Astrocyte of the spinal cord (primary cell): ENCODE measurements around the gene GNG14.

Source experiments
- DNase-seq: peaks from one replicate; pipeline ENCODE4 v3.0.0; 2011; ENCODE audit warnings: low read depth, low spot score
- H3K4me3 ChIP-seq: 2 replicates; pipeline ENCODE4 v1.5.1; 2011; ENCODE audit warnings: low read depth, mild to moderate bottlenecking, low read length, moderate library complexity
- in situ Hi-C: cut with HindIII; loops from 2 replicates; pipeline ENCODE4 v1.10.0; 2017; ENCODE audit warnings: low sequenced_read_pairs
- TF ChIP-seq, protein P1 (sequence below): IDR thresholded peaks from 2 replicates; pipeline ENCODE4 v1.5.1; 2012; ENCODE audit warnings: low read depth, mild to moderate bottlenecking, low read length, inconsistent platforms

The GNG14 gene

DNA sequence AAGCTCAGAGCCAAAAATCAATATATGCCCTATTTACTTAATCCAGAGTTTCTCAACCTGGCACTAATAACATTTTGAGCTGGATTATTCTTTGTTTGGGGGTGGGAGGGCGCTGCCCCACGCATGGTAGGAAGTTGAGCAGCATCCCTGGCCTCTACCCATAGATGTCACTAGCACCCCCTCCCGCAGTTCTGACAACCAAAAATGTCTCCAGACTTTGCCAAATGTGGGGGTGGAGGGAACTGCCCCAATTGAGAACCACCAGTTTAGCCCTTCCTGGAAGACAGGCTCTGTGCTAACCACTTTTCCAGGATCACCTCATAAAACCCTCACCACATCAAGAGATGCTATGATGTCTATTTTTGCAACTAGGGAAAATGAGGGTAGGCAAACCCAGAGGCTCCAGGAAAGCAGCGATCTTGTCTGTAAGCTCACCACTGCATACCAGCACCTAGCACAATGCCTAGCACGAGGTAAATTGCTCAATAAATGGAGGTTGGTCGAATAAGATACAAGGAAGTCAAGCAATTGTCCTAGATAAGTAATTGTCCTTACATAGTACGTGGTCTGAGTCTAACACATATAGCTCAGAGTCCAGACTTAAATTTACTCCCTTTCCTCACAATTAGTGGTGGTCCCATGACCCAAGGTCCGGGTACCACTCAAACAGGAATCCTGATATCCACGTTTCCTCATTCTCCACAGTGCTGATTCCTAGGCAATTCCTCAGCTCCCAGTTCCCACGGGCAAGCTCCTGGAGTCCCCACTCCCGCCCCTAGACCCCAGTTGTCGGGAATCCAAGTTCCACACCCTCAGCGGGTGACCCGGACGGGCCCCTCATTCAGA, 45.8 kb downstream of the GNG14 start:
- peak overlapping the region; percentile 99 for H3K4me3 ChIP-seq
- in situ Hi-C loops: no loop called here
- TF ChIP-seq, protein P1, sequence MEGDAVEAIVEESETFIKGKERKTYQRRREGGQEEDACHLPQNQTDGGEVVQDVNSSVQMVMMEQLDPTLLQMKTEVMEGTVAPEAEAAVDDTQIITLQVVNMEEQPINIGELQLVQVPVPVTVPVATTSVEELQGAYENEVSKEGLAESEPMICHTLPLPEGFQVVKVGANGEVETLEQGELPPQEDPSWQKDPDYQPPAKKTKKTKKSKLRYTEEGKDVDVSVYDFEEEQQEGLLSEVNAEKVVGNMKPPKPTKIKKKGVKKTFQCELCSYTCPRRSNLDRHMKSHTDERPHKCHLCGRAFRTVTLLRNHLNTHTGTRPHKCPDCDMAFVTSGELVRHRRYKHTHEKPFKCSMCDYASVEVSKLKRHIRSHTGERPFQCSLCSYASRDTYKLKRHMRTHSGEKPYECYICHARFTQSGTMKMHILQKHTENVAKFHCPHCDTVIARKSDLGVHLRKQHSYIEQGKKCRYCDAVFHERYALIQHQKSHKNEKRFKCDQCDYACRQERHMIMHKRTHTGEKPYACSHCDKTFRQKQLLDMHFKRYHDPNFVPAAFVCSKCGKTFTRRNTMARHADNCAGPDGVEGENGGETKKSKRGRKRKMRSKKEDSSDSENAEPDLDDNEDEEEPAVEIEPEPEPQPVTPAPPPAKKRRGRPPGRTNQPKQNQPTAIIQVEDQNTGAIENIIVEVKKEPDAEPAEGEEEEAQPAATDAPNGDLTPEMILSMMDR: peak; percentile 38
- DNase-seq: no peak

DNA sequence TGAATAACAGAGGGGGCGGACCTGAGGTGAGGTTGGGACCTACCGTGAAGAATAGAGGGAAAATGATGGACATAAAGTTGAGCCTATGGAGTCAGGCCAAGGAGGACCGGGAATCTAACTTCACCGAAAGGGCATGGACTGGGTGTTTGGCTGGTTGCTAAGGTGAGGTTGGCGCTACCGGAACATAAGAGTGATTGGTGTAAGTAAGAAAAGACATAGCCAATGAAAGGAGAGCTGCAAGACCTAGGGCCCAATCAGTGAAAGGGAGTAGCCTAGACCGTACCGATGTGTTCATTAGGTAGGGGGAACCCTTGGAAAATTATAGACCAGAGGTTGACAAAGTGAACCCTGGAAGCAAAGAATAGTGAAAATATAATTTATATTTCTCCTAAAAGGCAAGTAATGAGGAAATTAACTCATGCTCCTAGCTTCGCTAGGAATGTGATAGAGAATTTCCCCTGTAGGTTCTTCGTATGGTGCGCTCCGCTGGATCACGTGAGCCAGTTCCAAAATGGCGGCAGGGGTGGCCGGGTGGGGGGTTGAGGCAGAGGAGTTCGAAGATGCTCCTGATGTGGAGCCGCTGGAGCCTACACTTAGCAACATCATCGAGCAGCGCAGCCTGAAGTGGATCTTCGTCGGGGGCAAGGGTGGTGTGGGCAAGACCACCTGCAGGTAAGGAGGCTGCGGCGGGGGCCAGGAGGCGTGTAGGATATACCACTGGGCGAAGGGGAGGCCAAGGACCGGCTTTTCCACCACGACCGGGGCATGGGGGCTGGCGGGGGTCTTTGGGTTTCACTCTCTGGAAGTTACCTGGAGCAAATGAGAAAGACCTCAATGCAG, 49.4 kb downstream of the GNG14 start, which contains the start of gene GET3:
GET3 (plus strand) TSS at position 503 of the 840 bp plus-strand sequence; CDS start at position 512, 9 bp downstream.
- in situ Hi-C loops: no loop called here
- TF ChIP-seq, protein P1: no peak
- peak within 1 kb of the TSS; percentile 96 for H3K4me3 ChIP-seq
- DNase-seq: peak; percentile 100

DNA sequence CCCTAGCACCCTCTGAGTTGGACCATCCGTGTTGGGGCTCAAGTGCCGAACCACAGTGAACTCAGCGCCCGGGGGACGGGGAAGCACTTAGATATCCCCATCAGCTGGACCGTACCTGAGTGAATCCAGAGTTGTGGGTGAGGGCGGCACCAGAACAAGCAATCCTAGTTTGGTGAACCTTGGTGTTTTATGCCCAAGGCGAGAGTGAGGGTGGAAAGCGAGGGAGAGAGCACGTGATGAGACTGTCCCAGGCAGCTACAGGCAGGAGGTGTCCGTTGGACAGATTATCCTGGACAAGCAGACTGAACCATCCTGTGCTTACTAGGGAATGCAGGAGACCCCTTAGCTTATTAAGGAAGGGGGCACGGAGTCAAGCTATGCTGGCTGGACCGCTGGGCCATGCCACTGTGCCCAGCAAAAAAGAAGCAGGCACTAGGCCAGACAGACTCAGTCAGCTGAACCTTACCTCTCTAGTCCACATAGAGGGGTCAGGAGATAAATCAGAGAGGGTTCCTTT, 50.1 kb downstream of the GNG14 start:
- TF ChIP-seq, protein P1: no peak
- peak overlapping the region; percentile 96 for H3K4me3 ChIP-seq
- in situ Hi-C loops: no loop called here
- DNase-seq: no peak
